OCI-LY1 (cell line): ENCODE measurements around the gene MYL6.

Source experiments
- CTCF ChIP-seq: fragments of 200-600 bp; sonication (generic), shearing (Covaris generic); IDR thresholded peaks from 2 replicates; pipeline ENCODE4 v1.5.1; 2017; ENCODE audit warnings: mild to moderate bottlenecking, antibody characterized with exemption, low read length, moderate library complexity, mixed read lengths
- EZH2 ChIP-seq: fragments of 200-600 bp; sonication (generic), shearing (Covaris generic); IDR thresholded peaks from 2 replicates; pipeline ENCODE4 v1.8.0; 2017; ENCODE audit warnings: borderline replicate concordance, mixed run types, mild to moderate bottlenecking, antibody characterized with exemption, low read length, moderate library complexity, mixed read lengths

GRCh38 chr12:56162468-56163290 lies 4.5 kb downstream of the MYL6 start:
- TF ChIP-seq CTCF (no peak), EZH2 (no peak)
